GM12878 (cell line): ENCODE data around the gene TACC3. TPM values are rescaled to one million over a fixed set of nuclear protein-coding genes. Genes with fewer than 3 reads are reported as not detected.

ENCODE experiments used
- ATAC-seq: fragments of 200-7000 bp; cut with Tn5 transposase; 3 replicates; pipeline ENCODE4 v1.9.1; 2020; ENCODE audit warnings: mild to moderate bottlenecking, moderate library complexity
- BruUV-seq: library from RNA; stranded (reverse); fragments of 400-500 nt; replicated peaks from 2 replicates; lab custom pipeline; 2021; lab: Mats Ljungman, UMichigan
- CTCF ChIA-PET: fragments of 300-600 bp; sonication (Branson Sonifier 250); formaldehyde crosslinking; extraction: SDS; loops from one replicate; lab custom pipeline; 2021; ENCODE audit warnings: inconsistent platforms; lab: Yijun Ruan, JAX
- POLR2A ChIA-PET: fragments of 350-600 bp; formaldehyde crosslinking; extraction: SDS; loops from one replicate; lab custom pipeline; 2021; ENCODE audit warnings: inconsistent platforms; lab: Charles Lee
- RAD21 ChIA-PET: fragments of 300-600 bp; sonication (Branson Sonifier 250); formaldehyde crosslinking; loops from one replicate; lab custom pipeline; 2023; ENCODE audit warnings: antibody characterized with exemption; ENCODE audit not compliant: unreplicated experiment; lab: Charles Lee
- SMC1A ChIA-PET: fragments of 300-600 bp; sonication (Branson Sonifier 250); formaldehyde crosslinking; loops from one replicate; lab custom pipeline; 2023; ENCODE audit not compliant: unreplicated experiment, uncharacterized antibody; lab: Charles Lee
- DNase-seq: peaks from one replicate; pipeline ENCODE4 v3.0.0-alpha.2; 2011; ENCODE audit warnings: low read depth, low spot score
- FAIRE-seq: peaks from 3 replicates; lab custom pipeline; 2011; peaks lifted over from hg19 to GRCh38; lab: Jason Lieb, UNC
- H2AFZ ChIP-seq: 2 replicates; pipeline ENCODE4 v1.6.0; 2011; ENCODE audit warnings: low read depth, low read length, control low read depth; ENCODE audit not compliant: control insufficient read depth
- H3K27ac ChIP-seq: 2 replicates; pipeline ENCODE4 v1.5.1; 2011; ENCODE audit warnings: control low read depth; ENCODE audit not compliant: control insufficient read depth, insufficient read depth
- H3K27me3 ChIP-seq, 2 experiments: replicated peaks in 1 of 2; 2 replicates each; pipeline versions ENCODE4 v1.6.0 to v1.6.1; 2011; ENCODE audit warnings: low read length in 1 of 2; ENCODE audit not compliant: control insufficient read depth in 2 of 2, insufficient read depth in 2 of 2
- H3K36me3 ChIP-seq, 2 experiments: 2 replicates each; pipeline ENCODE4 v1.5.1; 2011; ENCODE audit warnings: low read length in 1 of 2; ENCODE audit not compliant: control insufficient read depth in 2 of 2, insufficient read depth in 2 of 2
- H3K4me1 ChIP-seq: 2 replicates; pipeline ENCODE4 v1.6.1; 2011; ENCODE audit warnings: mild to moderate bottlenecking, low read length, moderate library complexity, mixed read lengths; ENCODE audit not compliant: control insufficient read depth, insufficient read depth
- H3K4me2 ChIP-seq: 2 replicates; pipeline ENCODE4 v1.6.0; 2011; ENCODE audit warnings: control low read depth; ENCODE audit not compliant: control insufficient read depth, insufficient read depth
- H3K4me3 ChIP-seq: fragments of 200-600 bp; sonication (generic); 2 replicates; pipeline ENCODE4 v1.5.1; 2016
- H3K79me2 ChIP-seq: 2 replicates; pipeline ENCODE4 v1.6.0; 2011; ENCODE audit warnings: low read length; ENCODE audit not compliant: control insufficient read depth, insufficient read depth
- H3K9ac ChIP-seq: 2 replicates; pipeline ENCODE4 v1.8.0; 2011; ENCODE audit warnings: low read length, control low read depth, mixed read lengths; ENCODE audit not compliant: control insufficient read depth, insufficient read depth
- H3K9me3 ChIP-seq: replicated peaks from 3 replicates; pipeline ENCODE4 v1.5.1; 2011; ENCODE audit warnings: mild to moderate bottlenecking, low read length; ENCODE audit not compliant: control insufficient read depth, insufficient read depth
- H4K20me1 ChIP-seq: 2 replicates; pipeline ENCODE4 v1.6.0; 2011; ENCODE audit not compliant: control insufficient read depth, insufficient read depth
- BMI1 ChIP-seq: fragments of 450-650 bp; IDR thresholded peaks from 2 replicates; pipeline ENCODE4 v1.6.1; 2016; ENCODE audit warnings: mild to moderate bottlenecking, moderate library complexity, borderline replicate concordance
- CBFB ChIP-seq: IDR thresholded peaks from 2 replicates; pipeline ENCODE4 v1.6.1; 2016; ENCODE audit warnings: antibody characterized with exemption, low read depth
- CUX1 ChIP-seq: IDR thresholded peaks from 2 replicates; pipeline ENCODE4 v1.6.1; 2012; ENCODE audit warnings: improper control_type of control experiment, low read depth, low read length; ENCODE audit not compliant: insufficient replicate concordance
- EP300 ChIP-seq, 2 experiments: fragments of 150-350 bp in 1 of 2; IDR thresholded peaks; 2 replicates each; pipeline ENCODE4 v1.6.1; 2011 to 2012; ENCODE audit warnings: low read depth in 2 of 2, low read length in 2 of 2, borderline replicate concordance in 1 of 2, improper control_type of control experiment in 1 of 2, inconsistent platforms in 1 of 2; ENCODE audit not compliant: control insufficient read depth in 1 of 2
- ETV6 ChIP-seq, 2 experiments: fragments of 450-650 bp in 1 of 2; IDR thresholded peaks in 1 of 2; conservative IDR thresholded peaks in 1 of 2; 2 replicates each; pipeline ENCODE4 v1.6.1; 2014; ENCODE audit warnings: antibody characterized with exemption in 1 of 2, borderline replicate concordance in 1 of 2, low read depth in 1 of 2, mild to moderate bottlenecking in 1 of 2, moderate library complexity in 1 of 2
- JUND ChIP-seq: IDR thresholded peaks from 2 replicates; pipeline ENCODE4 v1.6.1; 2012; ENCODE audit warnings: low read depth, mild to moderate bottlenecking, low read length, improper control_type of control experiment, moderate library complexity
- NBN ChIP-seq: fragments of 450-650 bp; IDR thresholded peaks from 2 replicates; pipeline ENCODE4 v1.6.1; 2016
- POLR2A ChIP-seq: IDR thresholded peaks from 2 replicates; pipeline ENCODE4 v1.6.1; 2011; ENCODE audit warnings: low read depth, mild to moderate bottlenecking, low read length
- RB1 ChIP-seq: fragments of 450-650 bp; formaldehyde crosslinking; IDR thresholded peaks from 2 replicates; pipeline ENCODE4 v1.6.1; 2017; ENCODE audit warnings: mild to moderate bottlenecking, borderline replicate concordance
- STAT1 ChIP-seq: fragments of 450-650 bp; conservative IDR thresholded peaks from 2 replicates; pipeline ENCODE4 v1.6.1; 2014; ENCODE audit warnings: antibody characterized with exemption, mild to moderate bottlenecking
- TBL1XR1 ChIP-seq: IDR thresholded peaks from 2 replicates; pipeline ENCODE4 v1.6.1; 2012; ENCODE audit warnings: low read depth, low read length, improper control_type of control experiment
- TCF12 ChIP-seq: IDR thresholded peaks from 2 replicates; pipeline ENCODE4 v1.6.1; 2011; ENCODE audit warnings: low read depth, mild to moderate bottlenecking, low read length
- TCF7 ChIP-seq: IDR thresholded peaks from 2 replicates; pipeline ENCODE4 v1.6.1; 2014; ENCODE audit warnings: antibody characterized with exemption, borderline replicate concordance
- WGBS: methylation state at CpG from one replicate; pipeline ENCODE4 v1.1.6; 2016; ENCODE audit warnings: low lambda C conversion rate; ENCODE audit not compliant: insufficient replicate concordance, insufficient coverage; ENCODE audit errors: missing lambda C conversion rate; 5-methylcytosine and 5-hydroxymethylcytosine counted together
- in situ Hi-C: fragments of 300-500 bp; cut with MboI; formaldehyde crosslinking; loops from 9 replicates; pipeline ENCODE4 v1.14.3; 2018; ENCODE audit warnings: mixed read lengths
- intact Hi-C: fragments of 100-400 bp; cut with micrococcal nuclease; formaldehyde crosslinking; loops from one replicate; pipeline ENCODE4 v1.14.2; 2022; ENCODE audit not compliant: unreplicated experiment
- polyA plus RNA-seq, 11 experiments: library from polyadenylated mRNA; depleted of rRNA in 4 of 11; unstranded in 6 of 11; stranded (reverse) in 5 of 11; fragments of >200 nt; fragmentation: Nextera tagmentation in 4 of 11; fragmentation: Illumina TruSeq in 1 of 11; extraction: Ambion mirVana in 4 of 11; extraction: Trizol in 1 of 11; gene quantifications; 1 replicate in 1 of 11; 2 replicates in 10 of 11; pipeline versions ENCODE4 v1.2.1 to v1.2.3, GENCODE V29; 2011 to 2016; ENCODE audit warnings: inconsistent platforms in 2 of 11, missing spikeins in 2 of 11, low read depth in 1 of 11
- total RNA-seq, 4 experiments: library from RNA; depleted of rRNA in 3 of 4; stranded (reverse); fragments of >200 nt in 3 of 4; fragmentation: Illumina TruSeq in 1 of 4; extraction: Trizol in 1 of 4; gene quantifications; 2 replicates each; pipeline versions ENCODE4 v1.2.1 to v1.2.3, GENCODE V29; 2013 to 2021

TACC3 gene
- total and polyA plus RNA-seq, 10 of the 15 experiments (the other 5 are each of a cell fraction or from before 2014, with no cell fraction given): 2.8 to 121 (median 73.3) TPM

GRCh38 chr4:1731180-1731579 lies 9.9 kb downstream of the TACC3 start:
- TF ChIP-seq TCF7 (no peak), TCF12 (peak; percentile 13; the same call in 1 of the 2 replicates)
- FAIRE-seq (no peak), ATAC-seq (no peak), DNase-seq (no peak)
- Histone ChIP-seq H3K4me3 (no peak overlapping the region), H3K27me3 (no peaks in the 10 kb centered on the region), H3K9ac (no peak overlapping the region), H3K4me2 (no peak overlapping the region), H3K79me2 (peaks cover 18% of the 10 kb centered on the region), H2AFZ (no peak overlapping the region), H4K20me1 (no peaks in the 10 kb centered on the region), H3K27ac (no peak overlapping the region), H3K4me1 (no peaks in the 10 kb centered on the region; the same call in 1 of the 2 replicates), H3K36me3 (peaks cover 37 to 53% of the 10 kb centered on the region in 2 experiments; a peak in 3 of 4 replicates), H3K9me3 (no peaks in the 10 kb centered on the region; the same call in 2 of the 3 replicates)
- in situ Hi-C loops: no loop called here
- intact Hi-C loops: no loop called here
- no TSS peak for BruUV-seq
- WGBS: 58% methylated on average over 10 of the region's 10 CpGs
- ChIA-PET SMC1A (interaction anchor here (2.0 to 2.6 kb wide), 2 partner anchors 38 to 168 kb away, joined by 5 to 18 read pairs; no protein-coding TSS in a partner anchor), RAD21 (interaction anchor here (2.6 kb wide), 1 partner anchor 38 kb away, joined by 19 read pairs; no protein-coding TSS in a partner anchor), CTCF (interaction anchor here (1.1 to 15.5 kb wide), 4 partner anchors 9 to 37 kb away, joined by 3 to 317 read pairs (median 6); no protein-coding TSS in a partner anchor), POLR2A (no interaction called here)

- 97% methylated on average over 10 of the region's 10 CpGs for WGBS
- Histone ChIP-seq H3K9me3 (peaks cover 11% of the 10 kb centered on the region), H3K9ac (no peak overlapping the region), H3K4me3 (no peak overlapping the region), H3K79me2 (peaks cover 11% of the 10 kb centered on the region), H2AFZ (no peak overlapping the region), H3K27me3 (no peaks in the 10 kb centered on the region), H3K27ac (no peak overlapping the region), H3K36me3 (peaks cover 38 to 52% of the 10 kb centered on the region in 2 experiments), H4K20me1 (no peaks in the 10 kb centered on the region), H3K4me2 (no peak overlapping the region), H3K4me1 (no peaks in the 10 kb centered on the region; the same call in 1 of the 2 replicates)
- ChIA-PET POLR2A (no interaction called here), RAD21 (interaction anchor here (1.1 kb wide), 1 partner anchor 40 kb away, joined by 5 read pairs; no protein-coding TSS in a partner anchor), SMC1A (no interaction called here), CTCF (interaction anchor here (1.5 to 15.5 kb wide), 3 partner anchors 9 to 100 kb away, joined by 3 to 317 read pairs (median 6); no protein-coding TSS in a partner anchor)
- DNase-seq (no peak), ATAC-seq (no peak), FAIRE-seq (no peak)
- in situ Hi-C loops (no loop called here), intact Hi-C loops (no loop called here)
- BruUV-seq: no TSS peak
- TF ChIP-seq STAT1: no peak
- no peak for TF ChIP-seq POLR2A
- no peak for TF ChIP-seq JUND
- TF ChIP-seq CBFB: no peak
- TF ChIP-seq RB1: no peak
- TF ChIP-seq NBN: no peak
- TF ChIP-seq CUX1: no peak
- no peak for TF ChIP-seq TBL1XR1
- no peak for TF ChIP-seq BMI1
- no peak for TF ChIP-seq EP300 (IDR thresholded peaks at IDR 0.05; ENCODE audit: borderline replicate concordance in 1 of 2, control insufficient read depth in 1 of 2, low read depth in 2 of 2, low read length in 2 of 2)
- TF ChIP-seq ETV6 (conservative IDR thresholded peaks at IDR 0.05 in 1 of 2, IDR thresholded peaks at IDR 0.05 in 1 of 2; ENCODE audit: borderline replicate concordance in 1 of 2, low read depth in 1 of 2): no peak
These were observed 11.6 kb downstream of the TACC3 start for GRCh38 chr4:1732911-1733310.
